ENCODE measurements around the gene GPR15. TPM values are rescaled to one million over a fixed set of nuclear protein-coding genes. Genes with fewer than 3 reads are reported as not detected.

Gene GPR15
- total and polyA plus RNA-seq, 10 of the 15 experiments (the other 5 are each of a cell fraction or from before 2014, with no cell fraction given): 70.7 to 150 (median 115) TPM

- H3K9me3 ChIP-seq (replicated peaks; ENCODE audit: control insufficient read depth, insufficient read depth, low read length): no peaks in the 10 kb centered on the region; the same call in 2 of the 3 replicates
- H3K36me3 ChIP-seq (ENCODE audit: control insufficient read depth in 2 of 2, insufficient read depth in 2 of 2, low read length in 1 of 2): peaks cover 7 to 45% of the 10 kb centered on the region in 2 experiments
- DNase-seq (ENCODE audit: low read depth, low spot score) (no peak), ATAC-seq (no peak), FAIRE-seq (no peak)
- ChIA-PET SMC1A (ENCODE audit: uncharacterized antibody, unreplicated experiment) (interaction anchor here (0.9 to 1.7 kb wide), 8 partner anchors 9 to 394 kb away, joined by 3 to 10 read pairs (median 3); no protein-coding TSS in a partner anchor), RAD21 (ENCODE audit: unreplicated experiment) (interaction anchor here (1.2 kb wide), 1 partner anchor 8 kb away, joined by 5 read pairs; no protein-coding TSS in a partner anchor), POLR2A (interaction anchor here (1.1 to 1.4 kb wide), 2 partner anchors 9 to 12 kb away, joined by 3 to 6 read pairs; partner anchors contain the start of gene CPOX), CTCF (interaction anchor here (0.8 to 2.6 kb wide), 7 partner anchors 10 to 252 kb away, joined by 3 to 14 read pairs (median 3); no protein-coding TSS in a partner anchor)
- intact Hi-C loops (cut with micrococcal nuclease; ENCODE audit: unreplicated experiment): no loop called here
- H3K9ac ChIP-seq (ENCODE audit: control insufficient read depth, insufficient read depth, low read length): no peak overlapping the region
- no peak overlapping the region for H3K4me3 ChIP-seq
- peaks cover 35% of the 10 kb centered on the region for H3K79me2 ChIP-seq (ENCODE audit: control insufficient read depth, insufficient read depth, low read length)
- no peaks in the 10 kb centered on the region for H3K4me1 ChIP-seq (ENCODE audit: control insufficient read depth, insufficient read depth, low read length)
- TF ChIP-seq TCF12 (IDR thresholded peaks at IDR 0.05; ENCODE audit: low read depth, low read length) (no peak), JUNB (IDR thresholded peaks at IDR 0.05) (no peak), JUND (IDR thresholded peaks at IDR 0.05; ENCODE audit: low read depth, low read length) (no peak)
- H3K4me2 ChIP-seq (ENCODE audit: control insufficient read depth, insufficient read depth): 0 out of 2 replicates have a peak overlapping the region, but pooled peaks have one; percentile 2
- no peak overlapping the region for H2AFZ ChIP-seq (ENCODE audit: control insufficient read depth, low read depth, low read length)
- H3K27ac ChIP-seq (ENCODE audit: control insufficient read depth, insufficient read depth): no peak overlapping the region
- H4K20me1 ChIP-seq (ENCODE audit: control insufficient read depth, insufficient read depth): no peaks in the 10 kb centered on the region; the same call in 1 of the 2 replicates
- BruUV-seq (replicated peaks): no TSS peak
- no peaks in the 10 kb centered on the region for H3K27me3 ChIP-seq (replicated peaks in 1 of 2; ENCODE audit: control insufficient read depth in 2 of 2, insufficient read depth in 2 of 2, low read length in 1 of 2)
- 95% methylated on average over 1 of the region's 1 CpG for WGBS (ENCODE audit: insufficient coverage, insufficient replicate concordance, low lambda C conversion rate, missing lambda C conversion rate)
- in situ Hi-C loops (cut with MboI): no loop called here
These were observed 49.7 kb downstream of the GPR15 start for GRCh38 chr3:98581474-98581873.

DNA sequence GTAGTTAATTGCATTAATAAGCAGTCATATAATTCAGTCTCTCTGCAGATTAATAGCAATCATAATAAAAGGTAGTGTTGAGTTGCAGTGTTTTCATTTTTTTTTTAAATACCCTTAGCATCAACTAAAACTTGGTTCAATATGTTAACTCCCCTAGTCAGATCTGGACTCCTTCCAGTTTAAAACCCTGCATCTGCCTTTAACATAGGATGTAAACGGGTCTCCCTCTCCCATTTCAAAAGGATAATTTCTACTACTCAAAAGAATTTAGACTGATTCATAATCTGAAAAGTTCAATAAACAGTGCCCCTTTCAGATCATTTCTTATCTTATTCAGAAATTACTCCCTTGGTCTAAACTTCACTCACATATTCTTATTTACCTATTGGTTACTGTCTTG is 50.3 kb downstream of the GPR15 start:
- ChIA-PET SMC1A (ENCODE audit: uncharacterized antibody, unreplicated experiment) (interaction anchor here (0.9 to 1.7 kb wide), 7 partner anchors 9 to 252 kb away, joined by 3 to 10 read pairs (median 3); no protein-coding TSS in a partner anchor), POLR2A (no interaction called here), RAD21 (ENCODE audit: unreplicated experiment) (interaction anchor here (1.2 kb wide), 1 partner anchor 7 kb away, joined by 5 read pairs; no protein-coding TSS in a partner anchor), CTCF (interaction anchor here (0.8 to 2.6 kb wide), 6 partner anchors 10 to 253 kb away, joined by 3 to 14 read pairs (median 4); no protein-coding TSS in a partner anchor)
- 100% methylated on average over 1 of the region's 1 CpG for WGBS (ENCODE audit: insufficient coverage, insufficient replicate concordance, low lambda C conversion rate, missing lambda C conversion rate)
- Histone ChIP-seq H4K20me1 (ENCODE audit: control insufficient read depth, insufficient read depth) (no peaks in the 10 kb centered on the region; the same call in 1 of the 2 replicates), H2AFZ (ENCODE audit: control insufficient read depth, low read depth, low read length) (no peak overlapping the region), H3K4me3 (no peak overlapping the region), H3K4me2 (ENCODE audit: control insufficient read depth, insufficient read depth) (no peak overlapping the region), H3K9me3 (replicated peaks; ENCODE audit: control insufficient read depth, insufficient read depth, low read length) (no peaks in the 10 kb centered on the region; the same call in 2 of the 3 replicates), H3K4me1 (ENCODE audit: control insufficient read depth, insufficient read depth, low read length) (no peaks in the 10 kb centered on the region), H3K27me3 (replicated peaks in 1 of 2; ENCODE audit: control insufficient read depth in 2 of 2, insufficient read depth in 2 of 2, low read length in 1 of 2) (no peaks in the 10 kb centered on the region), H3K79me2 (ENCODE audit: control insufficient read depth, insufficient read depth, low read length) (peaks cover 37% of the 10 kb centered on the region), H3K9ac (ENCODE audit: control insufficient read depth, insufficient read depth, low read length) (no peak overlapping the region), H3K27ac (ENCODE audit: control insufficient read depth, insufficient read depth) (no peak overlapping the region), H3K36me3 (ENCODE audit: control insufficient read depth in 2 of 2, insufficient read depth in 2 of 2, low read length in 1 of 2) (peaks cover 7 to 41% of the 10 kb centered on the region in 2 experiments)
- FAIRE-seq (no peak), ATAC-seq (no peak), DNase-seq (ENCODE audit: low read depth, low spot score) (no peak)
- in situ Hi-C loops (cut with MboI): no loop called here
- BruUV-seq (replicated peaks): no TSS peak
- intact Hi-C loops (cut with micrococcal nuclease; ENCODE audit: unreplicated experiment): no loop called here
- TF ChIP-seq ZNF207 (IDR thresholded peaks at IDR 0.05; ENCODE audit: borderline replicate concordance): no peak
- TF ChIP-seq CREM (IDR thresholded peaks at IDR 0.05; ENCODE audit: low read depth): no peak
- TF ChIP-seq SIX5 (IDR thresholded peaks at IDR 0.05; ENCODE audit: low read depth, low read length, severe bottlenecking): no peak
- no peak for TF ChIP-seq NFIC (IDR thresholded peaks at IDR 0.05; ENCODE audit: low read depth, low read length)
- TF ChIP-seq, protein P1, sequence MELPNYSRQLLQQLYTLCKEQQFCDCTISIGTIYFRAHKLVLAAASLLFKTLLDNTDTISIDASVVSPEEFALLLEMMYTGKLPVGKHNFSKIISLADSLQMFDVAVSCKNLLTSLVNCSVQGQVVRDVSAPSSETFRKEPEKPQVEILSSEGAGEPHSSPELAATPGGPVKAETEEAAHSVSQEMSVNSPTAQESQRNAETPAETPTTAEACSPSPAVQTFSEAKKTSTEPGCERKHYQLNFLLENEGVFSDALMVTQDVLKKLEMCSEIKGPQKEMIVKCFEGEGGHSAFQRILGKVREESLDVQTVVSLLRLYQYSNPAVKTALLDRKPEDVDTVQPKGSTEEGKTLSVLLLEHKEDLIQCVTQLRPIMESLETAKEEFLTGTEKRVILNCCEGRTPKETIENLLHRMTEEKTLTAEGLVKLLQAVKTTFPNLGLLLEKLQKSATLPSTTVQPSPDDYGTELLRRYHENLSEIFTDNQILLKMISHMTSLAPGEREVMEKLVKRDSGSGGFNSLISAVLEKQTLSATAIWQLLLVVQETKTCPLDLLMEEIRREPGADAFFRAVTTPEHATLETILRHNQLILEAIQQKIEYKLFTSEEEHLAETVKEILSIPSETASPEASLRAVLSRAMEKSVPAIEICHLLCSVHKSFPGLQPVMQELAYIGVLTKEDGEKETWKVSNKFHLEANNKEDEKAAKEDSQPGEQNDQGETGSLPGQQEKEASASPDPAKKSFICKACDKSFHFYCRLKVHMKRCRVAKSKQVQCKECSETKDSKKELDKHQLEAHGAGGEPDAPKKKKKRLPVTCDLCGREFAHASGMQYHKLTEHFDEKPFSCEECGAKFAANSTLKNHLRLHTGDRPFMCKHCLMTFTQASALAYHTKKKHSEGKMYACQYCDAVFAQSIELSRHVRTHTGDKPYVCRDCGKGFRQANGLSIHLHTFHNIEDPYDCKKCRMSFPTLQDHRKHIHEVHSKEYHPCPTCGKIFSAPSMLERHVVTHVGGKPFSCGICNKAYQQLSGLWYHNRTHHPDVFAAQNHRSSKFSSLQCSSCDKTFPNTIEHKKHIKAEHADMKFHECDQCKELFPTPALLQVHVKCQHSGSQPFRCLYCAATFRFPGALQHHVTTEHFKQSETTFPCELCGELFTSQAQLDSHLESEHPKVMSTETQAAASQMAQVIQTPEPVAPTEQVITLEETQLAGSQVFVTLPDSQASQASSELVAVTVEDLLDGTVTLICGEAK (IDR thresholded peaks at IDR 0.05; ENCODE audit: borderline replicate concordance): no peak
- no peak for TF ChIP-seq PAX8 (IDR thresholded peaks at IDR 0.05)

Data from GM12878 (cell line).